ENCODE results near the gene WWOX.

DNA sequence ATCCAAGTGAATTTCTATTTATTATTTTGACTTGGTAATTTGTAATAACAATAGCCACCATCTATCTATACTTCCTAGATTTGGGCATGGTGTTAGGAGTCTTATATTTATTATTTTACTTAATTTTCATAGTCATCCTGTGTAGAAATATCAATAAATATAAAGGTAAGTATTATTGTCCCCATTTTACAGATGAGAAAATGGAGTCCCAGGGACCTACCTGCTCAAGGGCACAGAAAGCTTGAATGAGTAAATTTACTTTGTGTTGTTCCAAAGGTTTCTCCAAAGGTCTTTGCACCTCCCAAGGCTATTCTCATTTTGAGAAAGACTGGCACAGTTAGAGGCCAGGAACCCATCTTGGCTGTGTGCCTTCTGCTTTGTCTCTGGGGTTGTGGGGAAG lies 738.3 kb downstream of the WWOX start:
- TF ChIP-seq CTCF (IDR thresholded peaks at IDR 0.05) (no peak), POLR2A (IDR thresholded peaks at IDR 0.05) (no peak)

Measured in right lobe of liver (tissue), 4 donors.